Liver (tissue), 9 donors: ENCODE results near the gene FALEC. TPM values are rescaled to one million over a fixed set of nuclear protein-coding genes. Genes with fewer than 3 reads are reported as not detected.

Experiments
- DNase-seq: peaks from one replicate; pipeline ENCODE4 v3.0.0-alpha.2; 2017; ENCODE audit warnings: low spot score
- H3K27ac ChIP-seq, 2 donors: one replicate each; pipeline ENCODE4 v1.7.0; 2013; ENCODE audit warnings: inconsistent platforms in 2 of 2, low read length in 2 of 2, control low read depth in 1 of 2, low read depth in 1 of 2, mild to moderate bottlenecking in 1 of 2
- H3K27me3 ChIP-seq, 4 donors: one replicate each; pipeline versions ENCODE4 v1.6.1 to v1.7.0; 2013; ENCODE audit warnings: low read length in 3 of 4, inconsistent platforms in 1 of 4, mild to moderate bottlenecking in 1 of 4, moderate library complexity in 1 of 4; ENCODE audit not compliant: control insufficient read depth in 4 of 4, insufficient read depth in 4 of 4
- H3K36me3 ChIP-seq, 4 donors: one replicate each; pipeline versions ENCODE4 v1.6.1 to v1.7.0; 2013; ENCODE audit warnings: low read length in 3 of 4, mild to moderate bottlenecking in 3 of 4, low read depth in 1 of 4, moderate library complexity in 1 of 4; ENCODE audit not compliant: control insufficient read depth in 4 of 4, insufficient read depth in 3 of 4
- H3K4me1 ChIP-seq, 4 donors: one replicate each; pipeline versions ENCODE4 v1.6.1 to v1.7.0; 2013; ENCODE audit warnings: low read length in 3 of 4, mild to moderate bottlenecking in 3 of 4, moderate library complexity in 1 of 4; ENCODE audit not compliant: control insufficient read depth in 4 of 4, insufficient read depth in 4 of 4
- H3K4me3 ChIP-seq, 3 donors: one replicate each; pipeline versions ENCODE4 v1.6.1 to v1.7.0; 2013; ENCODE audit warnings: low read length in 3 of 3, control low read depth in 1 of 3, low read depth in 1 of 3, mild to moderate bottlenecking in 1 of 3
- H3K9ac ChIP-seq, 2 donors: one replicate each; pipeline ENCODE4 v1.7.0; 2013; ENCODE audit warnings: low read length in 2 of 2, mild to moderate bottlenecking in 2 of 2, moderate library complexity in 2 of 2, control low read depth in 1 of 2, low read depth in 1 of 2
- H3K9me3 ChIP-seq, 4 donors: one replicate each; pipeline versions ENCODE4 v1.6.1 to v1.7.0; 2013; ENCODE audit warnings: low read length in 3 of 4; ENCODE audit not compliant: control insufficient read depth in 4 of 4
- EGR1 ChIP-seq, 2 donors: IDR thresholded peaks; 2 replicates each; pipeline ENCODE4 v1.6.1; 2016 to 2018; ENCODE audit warnings: antibody characterized with exemption in 2 of 2, low read depth in 2 of 2
- FOXA1 ChIP-seq: IDR thresholded peaks from 2 replicates; pipeline ENCODE4 v1.6.1; 2016; ENCODE audit warnings: antibody characterized with exemption
- HNF4G ChIP-seq: IDR thresholded peaks from 2 replicates; pipeline ENCODE4 v1.6.1; 2016; ENCODE audit warnings: antibody characterized with exemption
- JUND ChIP-seq, 2 donors: IDR thresholded peaks; 2 replicates each; pipeline ENCODE4 v1.6.1; 2016; ENCODE audit warnings: antibody characterized with exemption in 2 of 2
- RAD21 ChIP-seq, 2 donors: IDR thresholded peaks; 2 replicates each; pipeline ENCODE4 v1.6.1; 2016; ENCODE audit warnings: antibody characterized with exemption in 2 of 2, mild to moderate bottlenecking in 2 of 2
- RXRA ChIP-seq, 2 donors: IDR thresholded peaks; 2 replicates each; pipeline ENCODE4 v1.6.1; 2017 to 2018; ENCODE audit warnings: antibody characterized with exemption in 2 of 2, mild to moderate bottlenecking in 1 of 2
- SP1 ChIP-seq: IDR thresholded peaks from 2 replicates; pipeline ENCODE4 v1.6.1; 2018; ENCODE audit warnings: antibody characterized with exemption, mild to moderate bottlenecking
- TAF1 ChIP-seq: conservative IDR thresholded peaks from 2 replicates; pipeline ENCODE4 v1.6.1; 2016; ENCODE audit warnings: antibody characterized with exemption, mild to moderate bottlenecking
- WGBS: extraction: QIAGEN DNeasy Blood & Tissue Kit; methylation state at CpG from one replicate; pipeline ENCODE4 v1.1.7; 2013; 5-methylcytosine and 5-hydroxymethylcytosine counted together
- polyA plus RNA-seq, 2 donors: library from polyadenylated mRNA; stranded (reverse) in 1 of 2; unstranded in 1 of 2; fragments of 200-250 nt in 1 of 2; fragments of >200 nt in 1 of 2; fragmentation: Nextera tagmentation in 1 of 2; extraction: Ambion mirVana in 1 of 2; gene quantifications; one replicate each; pipeline versions ENCODE4 v1.2.1 to v1.2.3, GENCODE V29; 2013 to 2015
- total RNA-seq, 2 donors: library from RNA; depleted of rRNA; stranded (reverse); fragments of >200 nt; gene quantifications; one replicate each; pipeline ENCODE4 v1.2.3, GENCODE V29; 2014
- TF ChIP-seq, protein P1 (sequence below): IDR thresholded peaks from 2 replicates; pipeline ENCODE4 v1.6.1; 2016; ENCODE audit warnings: antibody characterized with exemption
- TF ChIP-seq, protein P2 (sequence below): IDR thresholded peaks from 2 replicates; pipeline ENCODE4 v1.6.1; 2016; ENCODE audit warnings: antibody characterized with exemption, mild to moderate bottlenecking
- TF ChIP-seq, protein P3 (sequence below): IDR thresholded peaks from 2 replicates; pipeline ENCODE4 v1.6.1; 2016; ENCODE audit warnings: antibody characterized with exemption
- donor health status: healthy.
- donor health status: healthy.
- donor health status: healthy.
- donor health status: healthy.
- donor health status: healthy.

FALEC gene
- total and polyA plus RNA-seq, 4 donors, result not detected

DNA sequence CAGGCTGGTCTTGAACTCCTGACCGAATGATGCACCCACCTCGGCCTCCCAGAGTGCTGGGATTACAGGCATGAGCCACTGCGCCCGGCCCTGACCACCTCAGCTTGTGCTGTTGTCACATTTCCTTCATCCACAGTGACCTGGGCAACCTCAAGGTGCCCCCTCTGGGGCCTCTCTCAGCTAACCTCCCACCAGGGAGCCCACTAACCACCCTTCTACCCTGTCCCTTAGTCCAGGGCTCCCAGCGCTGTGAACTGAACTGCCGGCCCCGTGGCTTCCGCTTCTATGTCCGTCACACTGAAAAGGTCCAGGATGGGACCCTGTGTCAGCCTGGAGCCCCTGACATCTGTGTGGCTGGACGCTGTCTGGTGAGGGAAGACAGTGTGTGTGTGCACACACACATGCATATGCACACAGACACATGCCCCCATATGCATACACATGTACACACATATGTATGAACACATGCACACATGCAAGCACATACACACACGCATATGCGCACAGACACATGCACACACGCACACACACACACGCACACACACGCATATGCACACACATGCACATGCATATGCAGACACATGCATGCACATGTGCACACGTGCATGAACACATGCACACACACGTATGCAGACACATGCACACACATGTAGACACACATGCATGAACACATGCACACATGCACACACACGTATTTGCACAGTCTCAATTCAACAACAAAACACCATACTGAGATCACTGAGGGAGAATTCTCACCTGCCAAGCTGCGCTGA, 39.8 kb downstream of the FALEC start:
- TF ChIP-seq EGR1 (IDR thresholded peaks at IDR 0.05; ENCODE audit: low read depth in 2 of 2) (no peak), FOXA1 (no peak)
- TF ChIP-seq, protein P1, sequence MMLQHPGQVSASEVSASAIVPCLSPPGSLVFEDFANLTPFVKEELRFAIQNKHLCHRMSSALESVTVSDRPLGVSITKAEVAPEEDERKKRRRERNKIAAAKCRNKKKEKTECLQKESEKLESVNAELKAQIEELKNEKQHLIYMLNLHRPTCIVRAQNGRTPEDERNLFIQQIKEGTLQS, result no peak
- Histone ChIP-seq H3K27me3 (no peaks in the 10 kb centered on the region), H3K27ac (no peak overlapping the region), H3K36me3 (peaks cover 0 to 11% (median 4%) of the 10 kb centered on the region in 4 donors), H3K4me3 (no peak overlapping the region), H3K9me3 (no peaks in the 10 kb centered on the region), H3K9ac (no peak overlapping the region), H3K4me1 (peaks cover 12 to 37% (median 30%) of the 10 kb centered on the region in 4 donors)
- DNase-seq, result no peak
- WGBS, result 86% methylated on average over 19 of the region's 19 CpGs

DNA sequence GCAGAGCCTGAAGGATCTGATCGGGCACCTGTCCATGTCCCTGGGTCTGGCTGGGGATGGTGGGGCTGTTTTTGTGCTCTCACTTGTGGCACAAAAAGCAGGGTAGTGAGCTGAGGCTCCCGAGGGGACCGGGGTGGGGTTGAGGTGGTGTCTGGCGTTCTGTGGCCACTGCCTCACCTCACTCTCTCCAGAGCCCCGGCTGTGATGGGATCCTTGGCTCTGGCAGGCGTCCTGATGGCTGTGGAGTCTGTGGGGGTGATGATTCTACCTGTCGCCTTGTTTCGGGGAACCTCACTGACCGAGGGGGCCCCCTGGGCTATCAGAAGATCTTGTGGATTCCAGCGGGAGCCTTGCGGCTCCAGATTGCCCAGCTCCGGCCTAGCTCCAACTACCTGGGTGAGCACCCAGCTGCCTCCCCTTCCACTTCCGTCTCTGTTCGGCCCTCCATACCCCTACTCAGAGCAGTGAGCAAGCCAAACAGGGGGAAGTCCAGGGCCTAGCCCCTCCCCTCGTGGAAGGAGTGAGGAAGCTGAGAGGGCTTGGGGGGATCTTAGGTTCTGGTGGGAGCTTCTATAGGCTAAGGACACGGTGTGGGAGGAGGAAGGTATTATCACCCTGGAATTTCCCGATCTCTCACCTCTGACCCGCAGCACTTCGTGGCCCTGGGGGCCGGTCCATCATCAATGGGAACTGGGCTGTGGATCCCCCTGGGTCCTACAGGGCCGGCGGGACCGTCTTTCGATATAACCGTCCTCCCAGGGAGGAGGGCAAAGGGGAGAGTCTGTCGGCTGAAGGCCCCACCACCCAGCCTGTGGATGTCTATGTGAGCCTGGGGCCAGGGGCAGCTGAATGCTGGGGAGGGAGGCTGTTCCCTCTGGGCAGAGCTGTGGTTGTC, 40.7 kb downstream of the FALEC start:
- no peaks in the 10 kb centered on the region for H3K9me3 ChIP-seq
- 85% methylated on average over 26 of the region's 26 CpGs for WGBS
- H3K4me3 ChIP-seq, result no peak overlapping the region
- H3K4me1 ChIP-seq, result peaks cover 13 to 41% (median 32%) of the 10 kb centered on the region in 4 donors
- TF ChIP-seq RAD21 (IDR thresholded peaks at IDR 0.05) (no peak), TAF1 (no peak), SP1 (no peak)
- TF ChIP-seq, protein P1, result no peak
- TF ChIP-seq, protein P2, sequence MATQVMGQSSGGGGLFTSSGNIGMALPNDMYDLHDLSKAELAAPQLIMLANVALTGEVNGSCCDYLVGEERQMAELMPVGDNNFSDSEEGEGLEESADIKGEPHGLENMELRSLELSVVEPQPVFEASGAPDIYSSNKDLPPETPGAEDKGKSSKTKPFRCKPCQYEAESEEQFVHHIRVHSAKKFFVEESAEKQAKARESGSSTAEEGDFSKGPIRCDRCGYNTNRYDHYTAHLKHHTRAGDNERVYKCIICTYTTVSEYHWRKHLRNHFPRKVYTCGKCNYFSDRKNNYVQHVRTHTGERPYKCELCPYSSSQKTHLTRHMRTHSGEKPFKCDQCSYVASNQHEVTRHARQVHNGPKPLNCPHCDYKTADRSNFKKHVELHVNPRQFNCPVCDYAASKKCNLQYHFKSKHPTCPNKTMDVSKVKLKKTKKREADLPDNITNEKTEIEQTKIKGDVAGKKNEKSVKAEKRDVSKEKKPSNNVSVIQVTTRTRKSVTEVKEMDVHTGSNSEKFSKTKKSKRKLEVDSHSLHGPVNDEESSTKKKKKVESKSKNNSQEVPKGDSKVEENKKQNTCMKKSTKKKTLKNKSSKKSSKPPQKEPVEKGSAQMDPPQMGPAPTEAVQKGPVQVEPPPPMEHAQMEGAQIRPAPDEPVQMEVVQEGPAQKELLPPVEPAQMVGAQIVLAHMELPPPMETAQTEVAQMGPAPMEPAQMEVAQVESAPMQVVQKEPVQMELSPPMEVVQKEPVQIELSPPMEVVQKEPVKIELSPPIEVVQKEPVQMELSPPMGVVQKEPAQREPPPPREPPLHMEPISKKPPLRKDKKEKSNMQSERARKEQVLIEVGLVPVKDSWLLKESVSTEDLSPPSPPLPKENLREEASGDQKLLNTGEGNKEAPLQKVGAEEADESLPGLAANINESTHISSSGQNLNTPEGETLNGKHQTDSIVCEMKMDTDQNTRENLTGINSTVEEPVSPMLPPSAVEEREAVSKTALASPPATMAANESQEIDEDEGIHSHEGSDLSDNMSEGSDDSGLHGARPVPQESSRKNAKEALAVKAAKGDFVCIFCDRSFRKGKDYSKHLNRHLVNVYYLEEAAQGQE, result no peak
- H3K27me3 ChIP-seq, result no peaks in the 10 kb centered on the region
- H3K9ac ChIP-seq, result no peak overlapping the region
- DNase-seq, result no peak
- H3K36me3 ChIP-seq, result peaks cover 0 to 11% (median 4%) of the 10 kb centered on the region in 4 donors
- H3K27ac ChIP-seq, result no peak overlapping the region

DNA sequence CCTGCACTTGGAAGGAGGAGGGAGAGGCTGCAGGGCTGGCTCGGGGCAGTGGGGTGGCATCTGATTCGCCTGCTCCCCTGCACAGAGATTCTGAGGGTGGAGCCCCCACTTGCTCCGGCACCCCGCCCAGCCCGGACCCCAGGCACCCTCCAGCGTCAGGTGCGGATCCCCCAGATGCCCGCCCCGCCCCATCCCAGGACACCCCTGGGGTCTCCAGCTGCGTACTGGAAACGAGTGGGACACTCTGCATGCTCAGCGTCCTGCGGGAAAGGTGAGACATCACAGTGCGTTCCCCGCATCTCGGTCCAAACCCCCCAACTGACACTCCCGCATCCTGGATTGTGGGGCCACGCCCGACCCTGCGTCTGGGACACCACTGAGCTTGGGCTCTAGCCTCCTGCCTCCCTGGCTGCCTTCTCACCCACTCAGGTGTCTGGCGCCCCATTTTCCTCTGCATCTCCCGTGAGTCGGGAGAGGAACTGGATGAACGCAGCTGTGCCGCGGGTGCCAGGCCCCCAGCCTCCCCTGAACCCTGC, 41.6 kb downstream of the FALEC start:
- Histone ChIP-seq H3K9ac (no peak overlapping the region), H3K4me1 (peaks cover 10 to 36% (median 27%) of the 10 kb centered on the region in 4 donors), H3K27ac (no peak overlapping the region), H3K27me3 (no peaks in the 10 kb centered on the region), H3K4me3 (no peak overlapping the region), H3K9me3 (no peaks in the 10 kb centered on the region), H3K36me3 (peaks cover 0 to 11% (median 4%) of the 10 kb centered on the region in 4 donors)
- TF ChIP-seq HNF4G (no peak), JUND (IDR thresholded peaks at IDR 0.05) (no peak), RXRA (IDR thresholded peaks at IDR 0.05) (no peak)
- TF ChIP-seq, protein P3, sequence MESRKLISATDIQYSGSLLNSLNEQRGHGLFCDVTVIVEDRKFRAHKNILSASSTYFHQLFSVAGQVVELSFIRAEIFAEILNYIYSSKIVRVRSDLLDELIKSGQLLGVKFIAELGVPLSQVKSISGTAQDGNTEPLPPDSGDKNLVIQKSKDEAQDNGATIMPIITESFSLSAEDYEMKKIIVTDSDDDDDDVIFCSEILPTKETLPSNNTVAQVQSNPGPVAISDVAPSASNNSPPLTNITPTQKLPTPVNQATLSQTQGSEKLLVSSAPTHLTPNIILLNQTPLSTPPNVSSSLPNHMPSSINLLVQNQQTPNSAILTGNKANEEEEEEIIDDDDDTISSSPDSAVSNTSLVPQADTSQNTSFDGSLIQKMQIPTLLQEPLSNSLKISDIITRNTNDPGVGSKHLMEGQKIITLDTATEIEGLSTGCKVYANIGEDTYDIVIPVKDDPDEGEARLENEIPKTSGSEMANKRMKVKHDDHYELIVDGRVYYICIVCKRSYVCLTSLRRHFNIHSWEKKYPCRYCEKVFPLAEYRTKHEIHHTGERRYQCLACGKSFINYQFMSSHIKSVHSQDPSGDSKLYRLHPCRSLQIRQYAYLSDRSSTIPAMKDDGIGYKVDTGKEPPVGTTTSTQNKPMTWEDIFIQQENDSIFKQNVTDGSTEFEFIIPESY, result no peak
- no peak for DNase-seq
- WGBS, result 93% methylated on average over 26 of the region's 26 CpGs
